ENCODE measurements around the gene PSMD2.

DNA sequence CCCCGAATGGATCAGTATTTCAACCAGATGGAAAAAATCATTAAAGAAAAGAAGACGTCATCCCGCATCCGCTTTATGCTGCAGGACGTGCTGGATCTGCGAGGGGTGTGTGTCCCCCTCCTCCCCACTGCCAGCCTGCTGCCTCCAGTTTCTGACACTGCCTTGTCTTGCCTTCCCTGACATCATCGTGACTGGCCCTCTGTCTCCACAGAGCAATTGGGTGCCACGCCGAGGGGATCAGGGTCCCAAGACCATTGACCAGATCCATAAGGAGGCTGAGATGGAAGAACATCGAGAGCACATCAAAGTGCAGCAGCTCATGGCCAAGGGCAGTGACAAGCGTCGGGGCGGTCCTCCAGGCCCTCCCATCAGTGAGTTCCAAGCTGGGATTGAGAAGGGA, 26.2 kb downstream of the PSMD2 start:
- TF ChIP-seq POLR2A (IDR thresholded peaks at IDR 0.05; ENCODE audit: low read depth, low read length) (no peak), POLR2AphosphoS5 (IDR thresholded peaks at IDR 0.05; ENCODE audit: low read depth, low read length) (no peak)

Data from GM12892 (cell line).